DMS114 treated with DMSO at 0.1 percent for 48 hours (cell line): Measurements from ENCODE around the gene CXCL14.
"Not testable (repeated sequence)": the region's sequence is repeated elsewhere in the genome, so short reads cannot be mapped to it uniquely, and the experiment has no call there.

Experiments
- DNase-seq: peaks from one replicate; lab custom pipeline; 2025; ENCODE audit not compliant: unreplicated experiment; lab: John Stamatoyannopoulos, UW

CXCL14 gene

DNA sequence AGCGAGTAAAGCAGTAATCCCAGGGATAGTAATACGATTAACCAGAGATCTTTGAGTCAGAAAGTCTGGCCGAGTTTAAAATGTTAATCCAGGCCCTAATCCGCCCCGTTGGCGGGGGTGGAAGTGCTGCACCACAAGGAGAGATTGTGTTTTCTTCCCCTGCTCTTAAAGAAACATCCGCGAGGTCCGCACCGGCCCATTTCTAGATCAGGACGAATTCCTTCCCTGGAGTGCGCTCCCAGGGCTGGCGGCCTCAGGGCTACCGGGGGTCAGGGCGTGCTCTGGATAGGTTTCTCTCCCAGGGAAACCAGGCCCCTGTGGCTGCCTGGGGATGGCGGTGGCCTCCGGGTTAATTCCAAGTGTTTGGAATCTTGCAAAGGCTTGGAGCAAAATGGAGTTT is 33.7 kb downstream of the CXCL14 start:
- DNase-seq: no peak

DNA sequence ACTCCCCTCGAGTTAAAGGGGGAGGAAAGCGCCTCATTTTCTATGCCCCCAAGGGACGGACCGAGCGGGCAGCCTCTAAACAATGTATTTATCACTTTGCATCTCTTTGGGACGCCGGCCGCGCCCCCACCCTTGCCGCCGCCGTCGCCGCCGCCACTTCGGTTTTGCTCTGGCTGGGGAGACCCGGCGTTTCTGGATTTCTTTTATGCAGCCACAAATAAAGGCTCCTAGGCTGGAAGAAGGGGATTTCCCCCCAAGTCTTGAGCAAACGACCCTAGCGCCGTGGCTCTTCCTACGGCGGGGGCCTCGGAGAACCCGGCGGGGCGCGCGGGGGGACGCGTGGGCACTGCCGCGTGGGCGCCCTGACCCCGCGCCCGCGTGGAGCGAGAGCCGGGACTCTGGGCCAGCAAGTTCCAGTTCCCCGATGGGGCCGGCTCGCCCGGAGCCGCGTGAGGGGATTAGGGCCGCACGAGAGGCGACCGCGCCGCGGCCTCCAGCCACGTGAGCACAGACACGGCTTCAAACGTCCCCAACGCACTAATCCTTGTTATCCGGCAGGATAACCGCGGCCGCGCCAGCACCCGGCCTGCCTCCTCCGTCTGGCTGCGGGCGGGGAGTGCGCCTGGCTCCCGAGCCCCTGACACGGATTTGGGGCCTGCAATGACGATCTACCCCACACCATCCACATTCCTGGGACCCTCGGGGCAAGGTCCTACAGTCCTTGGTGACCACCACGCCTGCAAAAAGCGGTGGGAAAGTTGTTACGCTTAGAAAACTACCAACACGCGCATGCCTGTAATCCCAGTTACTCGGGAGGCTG is 35.1 kb downstream of the CXCL14 start:
- no peak for DNase-seq

GRCh38 chr5:135543001-135543484 is 35.7 kb downstream of the CXCL14 start:
- DNase-seq: no peak

DNA sequence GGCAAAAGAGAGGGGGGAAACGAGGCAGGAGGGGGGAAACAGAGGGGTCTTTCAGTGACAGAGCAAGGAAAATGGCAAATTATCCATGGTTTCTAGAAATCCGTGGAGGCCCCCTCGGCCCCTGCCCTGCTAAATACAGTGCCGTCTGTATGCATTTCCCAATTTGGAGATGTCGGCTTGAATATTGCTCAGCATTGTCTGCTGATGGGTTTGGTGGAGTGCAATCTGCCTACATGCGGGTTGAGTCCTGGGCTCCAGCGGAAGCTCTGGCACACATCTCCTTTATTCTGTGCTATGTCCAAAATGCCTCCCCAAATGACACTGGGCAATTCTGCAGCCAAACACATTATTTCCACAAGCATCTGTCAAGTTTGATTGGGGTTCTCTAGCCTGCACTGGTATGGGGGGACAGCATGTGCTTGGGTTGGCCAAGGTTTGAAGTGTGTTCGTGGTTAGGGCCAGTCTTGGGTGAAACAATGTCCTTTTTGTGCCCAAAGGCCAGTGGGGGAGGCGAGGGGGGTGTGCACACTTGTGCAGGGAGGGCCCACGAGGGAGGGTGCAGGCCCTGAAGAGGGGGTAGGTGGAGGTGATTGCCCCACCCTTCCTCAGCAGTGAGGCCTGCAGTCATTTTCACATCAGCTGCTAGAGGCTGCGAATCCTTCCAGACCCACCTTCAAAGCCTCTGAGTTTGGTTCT is 36.8 kb downstream of the CXCL14 start:
- DNase-seq: no peak

DNA sequence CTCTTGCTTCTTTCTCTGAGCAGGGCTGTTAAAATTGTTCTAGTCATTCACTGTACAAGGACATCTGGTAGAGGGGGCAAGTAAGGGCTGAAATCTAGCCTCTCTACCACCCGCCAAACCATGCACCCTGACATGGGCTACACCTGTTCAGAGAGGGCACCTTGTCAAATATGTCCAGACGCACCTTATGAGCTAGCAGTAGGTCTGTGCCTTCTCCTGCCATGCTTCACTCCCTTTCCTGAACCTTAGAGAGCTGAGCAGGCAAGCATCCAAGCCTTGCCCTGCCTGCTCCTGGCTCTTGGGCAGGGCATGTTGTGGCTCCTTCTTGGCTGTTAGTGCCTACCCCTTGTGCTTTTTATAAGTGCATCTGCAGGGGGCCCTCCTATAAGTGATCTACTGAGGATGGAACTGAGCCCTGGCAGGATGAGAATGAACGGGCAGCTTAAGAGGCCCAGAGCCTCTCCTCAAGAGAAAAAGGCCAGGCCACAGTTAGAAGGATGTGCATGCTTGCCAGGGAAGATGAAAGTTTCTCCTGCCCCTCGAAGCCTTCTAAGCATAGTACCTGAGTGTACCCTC is 39.3 kb downstream of the CXCL14 start:
- DNase-seq: no peak

DNA sequence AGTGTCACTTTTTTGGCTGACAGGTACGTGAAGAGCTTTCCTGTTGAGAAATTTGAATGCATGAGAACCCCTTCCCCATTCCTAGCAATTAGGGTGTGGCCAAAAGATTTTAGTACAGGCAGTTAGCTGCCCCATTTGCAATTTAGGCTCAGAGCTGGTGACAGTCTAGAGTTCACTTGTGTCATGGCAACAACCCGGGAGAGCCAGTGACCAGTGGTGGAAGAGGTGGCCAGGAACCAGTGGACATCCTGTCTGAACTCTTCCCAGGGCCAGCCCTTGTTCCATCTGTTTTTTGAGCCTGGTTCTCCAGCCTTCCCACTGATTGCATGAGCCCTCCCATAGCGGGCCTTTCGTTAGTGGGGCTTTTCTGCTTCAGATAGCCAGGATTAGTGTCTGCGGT is 40.5 kb downstream of the CXCL14 start:
- no peak for DNase-seq

GRCh38 chr5:135537745-135538144 is 41.0 kb downstream of the CXCL14 start:
- DNase-seq: no peak

DNA sequence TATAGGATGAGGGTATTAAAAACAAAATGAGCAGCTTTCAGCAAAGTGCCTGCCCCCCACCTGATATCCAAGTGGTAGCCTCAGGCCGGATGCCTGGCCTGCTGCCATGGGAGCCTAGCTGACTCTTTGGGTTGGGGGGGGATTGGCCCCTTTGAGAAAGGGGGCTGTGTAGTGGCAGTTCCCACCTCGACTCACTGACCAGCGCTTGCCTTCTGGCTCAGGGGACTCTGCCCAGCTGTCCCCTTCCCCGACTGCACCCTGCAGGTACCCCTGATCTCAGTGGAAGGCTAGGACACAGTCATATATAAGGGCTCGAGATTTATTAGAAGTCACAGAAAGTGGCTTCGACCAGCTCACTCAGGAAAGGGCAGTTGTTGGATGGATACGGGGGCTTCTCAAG is 41.5 kb downstream of the CXCL14 start:
- DNase-seq: no peak

DNA sequence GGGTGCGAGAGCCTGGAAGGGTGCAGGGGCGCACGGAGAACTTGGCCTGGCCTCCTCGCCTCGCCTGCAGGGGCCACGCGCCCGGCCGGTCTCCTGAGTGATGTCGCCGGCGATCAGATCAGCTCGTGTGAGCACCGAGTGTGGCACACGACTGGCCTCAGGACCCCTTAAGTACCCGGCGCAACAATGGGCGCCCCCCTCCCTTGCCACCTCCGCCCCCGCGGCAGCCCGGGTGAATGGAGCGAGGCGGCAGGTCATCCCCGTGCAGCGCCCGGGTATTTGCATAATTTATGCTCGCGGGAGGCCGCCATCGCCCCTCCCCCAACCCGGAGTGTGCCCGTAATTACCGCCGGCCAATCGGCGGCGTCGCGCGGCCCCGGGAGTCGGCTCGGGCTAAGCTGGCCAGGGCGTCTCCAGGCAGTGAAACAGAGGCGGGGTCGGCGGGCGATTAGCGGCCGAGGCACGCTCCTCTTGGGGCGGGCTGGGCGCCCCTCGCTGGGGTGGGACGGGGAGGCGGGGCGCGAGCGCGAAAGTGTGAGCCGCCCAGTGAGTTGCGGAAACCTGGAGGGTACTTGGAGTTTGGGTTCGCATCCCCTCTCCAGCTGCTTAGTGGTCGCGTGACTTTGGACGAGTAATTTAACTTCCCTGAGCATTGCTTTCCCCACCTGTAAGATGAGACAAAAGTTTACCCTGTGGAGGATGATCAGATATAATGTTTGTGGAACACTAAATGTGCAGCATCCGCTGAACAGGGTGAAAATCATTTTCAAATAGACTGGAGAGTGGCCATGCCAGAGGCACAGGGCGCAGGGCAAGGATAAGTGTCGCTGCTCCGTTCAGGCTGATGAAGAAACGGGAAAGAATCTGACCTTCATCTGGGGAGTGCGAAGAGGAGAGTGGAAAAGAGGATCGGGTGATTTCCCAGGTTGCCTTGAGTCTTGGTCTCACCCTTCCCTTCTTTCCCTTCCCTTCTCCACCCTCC is 42.7 kb downstream of the CXCL14 start, which contains the start of gene NEUROG1:
TSS of gene NEUROG1 (minus strand) at position 145 of the 982 bp plus-strand sequence. CDS start 274 bp downstream, outside the sequence.
- DNase-seq: no peak

GRCh38 chr5:135535420-135535819 is 43.4 kb downstream of the CXCL14 start:
- no peak for DNase-seq

- DNase-seq: no peak
These were observed 44.0 kb downstream of the CXCL14 start for GRCh38 chr5:135534609-135535419.

GRCh38 chr5:135533794-135534193 is 45.0 kb downstream of the CXCL14 start:
- DNase-seq: no peak

- no peak for DNase-seq
These were observed 45.5 kb downstream of the CXCL14 start for GRCh38 chr5:135533334-135533733.

GRCh38 chr5:135529576-135529975 is 49.2 kb downstream of the CXCL14 start:
- DNase-seq: not testable (repeated sequence)

DNA sequence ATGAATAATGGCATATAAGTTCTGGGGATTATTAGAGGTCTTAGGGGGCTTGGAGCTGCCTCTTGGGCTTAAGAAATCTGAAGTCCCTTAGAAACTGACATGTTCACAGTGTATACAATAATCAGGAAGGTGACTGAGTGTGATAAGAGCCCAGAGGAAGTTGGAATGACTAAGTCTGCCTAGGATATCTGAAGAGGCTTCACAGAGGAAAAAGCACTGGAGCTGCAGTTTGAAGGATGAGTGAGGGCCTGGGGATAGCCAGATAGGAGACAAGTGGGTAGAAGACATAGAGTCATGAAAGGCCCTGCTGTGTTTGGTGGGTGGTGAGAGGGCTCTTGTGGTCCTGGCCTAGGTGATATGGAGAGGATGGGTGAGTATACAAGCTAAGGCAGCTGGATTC is 51.9 kb downstream of the CXCL14 start:
- DNase-seq: no peak

GRCh38 chr5:135521964-135522363 is 56.8 kb downstream of the CXCL14 start:
- DNase-seq: no peak
